Measurements from ENCODE around the gene MYBPC1. TPM values are rescaled to one million over a fixed set of nuclear protein-coding genes. Genes with fewer than 3 reads are reported as not detected.
"Not testable (repeated sequence)": the region's sequence is repeated elsewhere in the genome, so short reads cannot be mapped to it uniquely, and the experiment has no call there.

The MYBPC1 gene
- total RNA-seq, 1 donor from 2014 or later, result not detected

GRCh38 chr12:101650346-101651117 lies 55.8 kb downstream of the MYBPC1 start:
- intact Hi-C loops (cut with micrococcal nuclease), result no loop called here

- intact Hi-C loops (cut with micrococcal nuclease), result no loop called here
These were observed 58.3 kb downstream of the MYBPC1 start for GRCh38 chr12:101653030-101653429.

- intact Hi-C loops (cut with micrococcal nuclease), result no loop called here
These were observed 58.7 kb downstream of the MYBPC1 start for GRCh38 chr12:101653503-101653902.

- intact Hi-C loops (cut with micrococcal nuclease), result no loop called here
These were observed 59.7 kb downstream of the MYBPC1 start for GRCh38 chr12:101654442-101654841.

GRCh38 chr12:101655393-101655792 lies 60.6 kb downstream of the MYBPC1 start:
- intact Hi-C loops (cut with micrococcal nuclease), result no loop called here

GRCh38 chr12:101660662-101661061 lies 65.9 kb downstream of the MYBPC1 start:
- intact Hi-C loops (cut with micrococcal nuclease), result not testable (repeated sequence)

GRCh38 chr12:101663298-101663697 lies 68.5 kb downstream of the MYBPC1 start:
- intact Hi-C loops (cut with micrococcal nuclease), result no loop called here

- intact Hi-C loops (cut with micrococcal nuclease), result no loop called here
These were observed 70.2 kb downstream of the MYBPC1 start for GRCh38 chr12:101664992-101665391.

GRCh38 chr12:101666052-101666728 lies 71.4 kb downstream of the MYBPC1 start:
- intact Hi-C loops (cut with micrococcal nuclease), result no loop called here

- intact Hi-C loops (cut with micrococcal nuclease), result no loop called here
These were observed 72.8 kb downstream of the MYBPC1 start for GRCh38 chr12:101667591-101667990.

GRCh38 chr12:101670007-101670671 lies 75.4 kb downstream of the MYBPC1 start:
- intact Hi-C loops (cut with micrococcal nuclease), result loop anchor here (1.0 to 2.0 kb wide), 3 partner anchors 89 to 169 kb away; partner anchors contain the start of gene GNPTAB

- intact Hi-C loops (cut with micrococcal nuclease), result loop anchor here (1.0 to 2.0 kb wide), 3 partner anchors 26 to 168 kb away; partner anchors contain the start of genes CHPT1 and GNPTAB
These were observed 76.5 kb downstream of the MYBPC1 start for GRCh38 chr12:101671157-101671791.

GRCh38 chr12:101671833-101672232 lies 77.1 kb downstream of the MYBPC1 start:
- intact Hi-C loops (cut with micrococcal nuclease), result loop anchor here (1.0 to 2.0 kb wide), 3 partner anchors 25 to 167 kb away; partner anchors contain the start of genes CHPT1 and GNPTAB

GRCh38 chr12:101675555-101675954 lies 80.8 kb downstream of the MYBPC1 start:
- intact Hi-C loops (cut with micrococcal nuclease), result no loop called here

- intact Hi-C loops (cut with micrococcal nuclease), result not testable (repeated sequence)
These were observed 81.7 kb downstream of the MYBPC1 start for GRCh38 chr12:101676497-101676896.

GRCh38 chr12:101678081-101678480 lies 83.3 kb downstream of the MYBPC1 start:
- intact Hi-C loops (cut with micrococcal nuclease), result no loop called here

- intact Hi-C loops (cut with micrococcal nuclease), result no loop called here
These were observed 85.5 kb downstream of the MYBPC1 start for GRCh38 chr12:101680240-101680639.

- intact Hi-C loops (cut with micrococcal nuclease), result no loop called here
These were observed 85.9 kb downstream of the MYBPC1 start for GRCh38 chr12:101680647-101681046.

GRCh38 chr12:101681627-101682026 lies 86.9 kb downstream of the MYBPC1 start:
- intact Hi-C loops (cut with micrococcal nuclease), result not testable (repeated sequence)

GRCh38 chr12:101685092-101685491 lies 90.3 kb downstream of the MYBPC1 start:
- intact Hi-C loops (cut with micrococcal nuclease), result no loop called here

- intact Hi-C loops (cut with micrococcal nuclease), result no loop called here
These were observed 91.4 kb downstream of the MYBPC1 start for GRCh38 chr12:101686176-101686575.
